Measurements from ENCODE around the gene NTSR1. TPM values are rescaled to one million over a fixed set of nuclear protein-coding genes. Genes with fewer than 3 reads are reported as not detected.

The NTSR1 gene
- total and polyA plus RNA-seq, 2 of the 13 experiments (the other 11 are each of a cell fraction or from before 2014, with no cell fraction given), result 0.09 to 0.12 TPM

DNA sequence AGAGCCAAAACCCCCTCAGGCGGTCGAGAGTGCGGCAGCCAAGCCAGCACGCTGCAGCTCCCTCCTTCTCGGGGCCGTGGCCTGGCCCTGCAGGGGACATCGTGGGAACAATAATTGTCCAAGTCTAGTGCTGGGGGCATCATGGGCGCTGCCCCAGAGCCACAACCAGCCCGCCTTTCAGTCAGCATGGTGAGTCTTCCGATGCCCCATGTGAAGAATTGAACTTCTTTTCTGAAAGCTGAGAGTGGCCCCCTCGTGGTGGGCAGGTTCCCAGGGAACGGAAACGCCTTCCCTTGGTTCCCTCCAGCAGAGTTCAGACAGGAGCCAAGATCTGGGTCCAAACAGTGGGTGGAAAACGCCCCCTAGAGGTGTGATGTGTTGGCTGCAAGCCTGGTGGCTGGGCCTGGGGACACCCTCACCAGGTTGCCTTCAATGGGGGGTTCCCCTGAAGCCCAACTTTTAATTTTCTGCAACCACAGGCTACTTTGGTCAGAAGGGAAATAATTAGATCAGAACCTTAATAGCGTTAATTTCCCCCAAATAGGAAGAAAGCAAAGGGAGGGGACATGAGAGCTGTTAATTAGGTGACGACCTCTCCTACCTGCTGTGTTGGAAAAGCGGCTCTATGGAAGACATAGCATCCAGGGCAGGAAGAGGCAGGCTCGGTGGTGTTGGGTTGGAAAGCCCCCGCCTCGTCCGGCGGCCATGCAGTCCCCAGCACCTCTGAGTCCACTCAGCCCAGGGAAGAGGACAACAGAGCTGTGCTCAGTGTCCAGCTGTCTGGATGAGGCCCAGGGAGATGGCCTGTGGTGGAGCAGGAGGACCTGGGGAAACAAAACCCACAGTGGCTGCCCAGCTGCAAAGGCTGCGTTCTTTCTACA lies 82.9 kb downstream of the NTSR1 start (continued):
- TF ChIP-seq, protein P1, sequence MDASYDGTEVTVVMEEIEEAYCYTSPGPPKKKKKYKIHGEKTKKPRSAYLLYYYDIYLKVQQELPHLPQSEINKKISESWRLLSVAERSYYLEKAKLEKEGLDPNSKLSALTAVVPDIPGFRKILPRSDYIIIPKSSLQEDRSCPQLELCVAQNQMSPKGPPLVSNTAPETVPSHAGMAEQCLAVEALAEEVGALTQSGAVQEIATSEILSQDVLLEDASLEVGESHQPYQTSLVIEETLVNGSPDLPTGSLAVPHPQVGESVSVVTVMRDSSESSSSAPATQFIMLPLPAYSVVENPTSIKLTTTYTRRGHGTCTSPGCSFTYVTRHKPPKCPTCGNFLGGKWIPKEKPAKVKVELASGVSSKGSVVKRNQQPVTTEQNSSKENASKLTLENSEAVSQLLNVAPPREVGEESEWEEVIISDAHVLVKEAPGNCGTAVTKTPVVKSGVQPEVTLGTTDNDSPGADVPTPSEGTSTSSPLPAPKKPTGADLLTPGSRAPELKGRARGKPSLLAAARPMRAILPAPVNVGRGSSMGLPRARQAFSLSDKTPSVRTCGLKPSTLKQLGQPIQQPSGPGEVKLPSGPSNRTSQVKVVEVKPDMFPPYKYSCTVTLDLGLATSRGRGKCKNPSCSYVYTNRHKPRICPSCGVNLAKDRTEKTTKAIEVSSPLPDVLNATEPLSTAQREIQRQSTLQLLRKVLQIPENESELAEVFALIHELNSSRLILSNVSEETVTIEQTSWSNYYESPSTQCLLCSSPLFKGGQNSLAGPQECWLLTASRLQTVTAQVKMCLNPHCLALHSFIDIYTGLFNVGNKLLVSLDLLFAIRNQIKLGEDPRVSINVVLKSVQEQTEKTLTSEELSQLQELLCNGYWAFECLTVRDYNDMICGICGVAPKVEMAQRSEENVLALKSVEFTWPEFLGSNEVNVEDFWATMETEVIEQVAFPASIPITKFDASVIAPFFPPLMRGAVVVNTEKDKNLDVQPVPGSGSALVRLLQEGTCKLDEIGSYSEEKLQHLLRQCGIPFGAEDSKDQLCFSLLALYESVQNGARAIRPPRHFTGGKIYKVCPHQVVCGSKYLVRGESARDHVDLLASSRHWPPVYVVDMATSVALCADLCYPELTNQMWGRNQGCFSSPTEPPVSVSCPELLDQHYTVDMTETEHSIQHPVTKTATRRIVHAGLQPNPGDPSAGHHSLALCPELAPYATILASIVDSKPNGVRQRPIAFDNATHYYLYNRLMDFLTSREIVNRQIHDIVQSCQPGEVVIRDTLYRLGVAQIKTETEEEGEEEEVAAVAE (CRISPR knock-in tag; IDR thresholded peaks at IDR 0.05; ENCODE audit: borderline replicate concordance), result peak; percentile 72; the same call in 1 of the 2 replicates
- peak; percentile 38; the same call in 1 of the 2 replicates for TF ChIP-seq ZNF607 (CRISPR knock-in tag; IDR thresholded peaks at IDR 0.05; ENCODE audit: borderline replicate concordance)
- peak; percentile 49 for TF ChIP-seq FOXA3 (CRISPR knock-in tag; IDR thresholded peaks at IDR 0.05)
- TF ChIP-seq ZNF143 (CRISPR knock-in tag; IDR thresholded peaks at IDR 0.05), result no peak
- no peak for TF ChIP-seq RFX3 (CRISPR knock-in tag; IDR thresholded peaks at IDR 0.05)
- peak; percentile 44; the same call in 1 of the 2 replicates for TF ChIP-seq ZNF563 (CRISPR knock-in tag; IDR thresholded peaks at IDR 0.05)
- no peak for TF ChIP-seq ZMYM2 (CRISPR knock-in tag; IDR thresholded peaks at IDR 0.05)
- no peak for TF ChIP-seq HHEX (CRISPR knock-in tag; IDR thresholded peaks at IDR 0.05)
- no peak for TF ChIP-seq ZNF577 (CRISPR knock-in tag; IDR thresholded peaks at IDR 0.05; ENCODE audit: borderline replicate concordance, low read depth)
- TF ChIP-seq HNF4G (IDR thresholded peaks at IDR 0.05; ENCODE audit: borderline replicate concordance, low read depth, low read length), result no peak
- peak; percentile 40; the same call in 1 of the 2 replicates for TF ChIP-seq HNF4G (CRISPR knock-in tag; IDR thresholded peaks at IDR 0.05; ENCODE audit: borderline replicate concordance, low read depth)
- TF ChIP-seq RFXANK (CRISPR knock-in tag; IDR thresholded peaks at IDR 0.05), result no peak
- TF ChIP-seq, protein P2, sequence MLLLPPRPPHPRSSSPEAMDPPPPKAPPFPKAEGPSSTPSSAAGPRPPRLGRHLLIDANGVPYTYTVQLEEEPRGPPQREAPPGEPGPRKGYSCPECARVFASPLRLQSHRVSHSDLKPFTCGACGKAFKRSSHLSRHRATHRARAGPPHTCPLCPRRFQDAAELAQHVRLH (CRISPR knock-in tag; IDR thresholded peaks at IDR 0.05; ENCODE audit: borderline replicate concordance, low read depth), result peak; percentile 97; the same call in 1 of the 2 replicates
- peak; percentile 62; the same call in 1 of the 2 replicates for TF ChIP-seq ZKSCAN8 (CRISPR knock-in tag; IDR thresholded peaks at IDR 0.05; ENCODE audit: borderline replicate concordance)
- no peak for TF ChIP-seq FIP1L1 (IDR thresholded peaks at IDR 0.05; ENCODE audit: borderline replicate concordance, insufficient read depth, low read depth, low read length)
- TF ChIP-seq, protein P3, sequence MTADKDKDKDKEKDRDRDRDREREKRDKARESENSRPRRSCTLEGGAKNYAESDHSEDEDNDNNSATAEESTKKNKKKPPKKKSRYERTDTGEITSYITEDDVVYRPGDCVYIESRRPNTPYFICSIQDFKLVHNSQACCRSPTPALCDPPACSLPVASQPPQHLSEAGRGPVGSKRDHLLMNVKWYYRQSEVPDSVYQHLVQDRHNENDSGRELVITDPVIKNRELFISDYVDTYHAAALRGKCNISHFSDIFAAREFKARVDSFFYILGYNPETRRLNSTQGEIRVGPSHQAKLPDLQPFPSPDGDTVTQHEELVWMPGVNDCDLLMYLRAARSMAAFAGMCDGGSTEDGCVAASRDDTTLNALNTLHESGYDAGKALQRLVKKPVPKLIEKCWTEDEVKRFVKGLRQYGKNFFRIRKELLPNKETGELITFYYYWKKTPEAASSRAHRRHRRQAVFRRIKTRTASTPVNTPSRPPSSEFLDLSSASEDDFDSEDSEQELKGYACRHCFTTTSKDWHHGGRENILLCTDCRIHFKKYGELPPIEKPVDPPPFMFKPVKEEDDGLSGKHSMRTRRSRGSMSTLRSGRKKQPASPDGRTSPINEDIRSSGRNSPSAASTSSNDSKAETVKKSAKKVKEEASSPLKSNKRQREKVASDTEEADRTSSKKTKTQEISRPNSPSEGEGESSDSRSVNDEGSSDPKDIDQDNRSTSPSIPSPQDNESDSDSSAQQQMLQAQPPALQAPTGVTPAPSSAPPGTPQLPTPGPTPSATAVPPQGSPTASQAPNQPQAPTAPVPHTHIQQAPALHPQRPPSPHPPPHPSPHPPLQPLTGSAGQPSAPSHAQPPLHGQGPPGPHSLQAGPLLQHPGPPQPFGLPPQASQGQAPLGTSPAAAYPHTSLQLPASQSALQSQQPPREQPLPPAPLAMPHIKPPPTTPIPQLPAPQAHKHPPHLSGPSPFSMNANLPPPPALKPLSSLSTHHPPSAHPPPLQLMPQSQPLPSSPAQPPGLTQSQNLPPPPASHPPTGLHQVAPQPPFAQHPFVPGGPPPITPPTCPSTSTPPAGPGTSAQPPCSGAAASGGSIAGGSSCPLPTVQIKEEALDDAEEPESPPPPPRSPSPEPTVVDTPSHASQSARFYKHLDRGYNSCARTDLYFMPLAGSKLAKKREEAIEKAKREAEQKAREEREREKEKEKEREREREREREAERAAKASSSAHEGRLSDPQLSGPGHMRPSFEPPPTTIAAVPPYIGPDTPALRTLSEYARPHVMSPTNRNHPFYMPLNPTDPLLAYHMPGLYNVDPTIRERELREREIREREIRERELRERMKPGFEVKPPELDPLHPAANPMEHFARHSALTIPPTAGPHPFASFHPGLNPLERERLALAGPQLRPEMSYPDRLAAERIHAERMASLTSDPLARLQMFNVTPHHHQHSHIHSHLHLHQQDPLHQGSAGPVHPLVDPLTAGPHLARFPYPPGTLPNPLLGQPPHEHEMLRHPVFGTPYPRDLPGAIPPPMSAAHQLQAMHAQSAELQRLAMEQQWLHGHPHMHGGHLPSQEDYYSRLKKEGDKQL (CRISPR knock-in tag; IDR thresholded peaks at IDR 0.05; ENCODE audit: low read depth), result peak; percentile 35; the same call in 1 of the 2 replicates
- TF ChIP-seq, protein P4, sequence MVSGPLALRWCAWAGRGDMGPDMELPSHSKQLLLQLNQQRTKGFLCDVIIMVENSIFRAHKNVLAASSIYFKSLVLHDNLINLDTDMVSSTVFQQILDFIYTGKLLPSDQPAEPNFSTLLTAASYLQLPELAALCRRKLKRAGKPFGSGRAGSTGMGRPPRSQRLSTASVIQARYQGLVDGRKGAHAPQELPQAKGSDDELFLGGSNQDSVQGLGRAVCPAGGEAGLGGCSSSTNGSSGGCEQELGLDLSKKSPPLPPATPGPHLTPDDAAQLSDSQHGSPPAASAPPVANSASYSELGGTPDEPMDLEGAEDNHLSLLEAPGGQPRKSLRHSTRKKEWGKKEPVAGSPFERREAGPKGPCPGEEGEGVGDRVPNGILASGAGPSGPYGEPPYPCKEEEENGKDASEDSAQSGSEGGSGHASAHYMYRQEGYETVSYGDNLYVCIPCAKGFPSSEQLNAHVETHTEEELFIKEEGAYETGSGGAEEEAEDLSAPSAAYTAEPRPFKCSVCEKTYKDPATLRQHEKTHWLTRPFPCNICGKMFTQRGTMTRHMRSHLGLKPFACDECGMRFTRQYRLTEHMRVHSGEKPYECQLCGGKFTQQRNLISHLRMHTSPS (CRISPR knock-in tag; IDR thresholded peaks at IDR 0.05; ENCODE audit: low read depth), result peak; percentile 50; the same call in 1 of the 2 replicates
